GM12872 (cell line): ENCODE results near the gene IQGAP1.

Source experiments
- CTCF ChIP-seq: IDR thresholded peaks from 3 replicates; pipeline ENCODE4 v1.5.1; 2011; ENCODE audit warnings: low read depth, mild to moderate bottlenecking, low read length, moderate library complexity; ENCODE audit not compliant: insufficient read depth

IQGAP1 gene

GRCh38 chr15:90396321-90396720, 8.3 kb downstream of the IQGAP1 start:
- TF ChIP-seq CTCF = no peak

GRCh38 chr15:90400005-90400758, 12.1 kb downstream of the IQGAP1 start:
- no peak for TF ChIP-seq CTCF

GRCh38 chr15:90400759-90401314, 12.8 kb downstream of the IQGAP1 start:
- no peak for TF ChIP-seq CTCF

GRCh38 chr15:90401495-90401894, 13.5 kb downstream of the IQGAP1 start:
- TF ChIP-seq CTCF = no peak

- TF ChIP-seq CTCF = no peak
Observed at GRCh38 chr15:90402223-90402622, 14.2 kb downstream of the IQGAP1 start.

- no peak for TF ChIP-seq CTCF
Observed at GRCh38 chr15:90402767-90403166, 14.7 kb downstream of the IQGAP1 start.

GRCh38 chr15:90405055-90405607, 17.1 kb downstream of the IQGAP1 start:
- TF ChIP-seq CTCF = no peak
